Neural cell (in vitro differentiated cells): ENCODE data around the gene ZFP69. TPM values are rescaled to one million over a fixed set of nuclear protein-coding genes. Genes with fewer than 3 reads are reported as not detected.

Source experiments
- H2AFZ ChIP-seq: fragments of 200-600, 300-800 bp; sonication (generic), shearing (Covaris generic); 2 replicates; pipeline ENCODE4 v1.6.0; 2014; ENCODE audit warnings: low read depth, mild to moderate bottlenecking, antibody characterized with exemption, low read length, moderate library complexity
- H3F3A ChIP-seq: fragments of 200-600 bp; shearing (Covaris generic); 2 replicates; pipeline ENCODE4 v1.6.1; 2016; ENCODE audit warnings: mild to moderate bottlenecking, moderate library complexity, mixed read lengths, antibody characterized with exemption, low read length; ENCODE audit not compliant: insufficient read depth, poor library complexity, severe bottlenecking
- H3K27ac ChIP-seq: fragments of 200-600, 300-800 bp; sonication (generic), shearing (Covaris generic); 2 replicates; pipeline ENCODE4 v1.5.1; 2014; ENCODE audit warnings: mild to moderate bottlenecking, low read length, moderate library complexity
- H3K27me3 ChIP-seq: fragments of 300-800, 200-600 bp; sonication (generic), shearing (Covaris generic); 2 replicates; pipeline ENCODE4 v1.6.0; 2014; ENCODE audit warnings: mild to moderate bottlenecking, low read depth, low read length, moderate library complexity; ENCODE audit not compliant: insufficient read depth
- H3K36me3 ChIP-seq: fragments of 300-800, 200-600 bp; sonication (generic), shearing (Covaris generic); 2 replicates; pipeline ENCODE4 v1.5.1; 2014; ENCODE audit warnings: mild to moderate bottlenecking, antibody characterized with exemption, low read length, moderate library complexity; ENCODE audit not compliant: insufficient read depth
- H3K4me2 ChIP-seq: fragments of 300-800, 200-600 bp; sonication (generic), shearing (Covaris generic); 2 replicates; pipeline ENCODE4 v1.6.0; 2014; ENCODE audit warnings: mild to moderate bottlenecking, low read length
- H3K4me3 ChIP-seq: fragments of 300-800, 200-600 bp; sonication (generic), shearing (Covaris generic); 2 replicates; pipeline ENCODE4 v1.5.1; 2014; ENCODE audit warnings: mild to moderate bottlenecking, low read length, moderate library complexity
- H3K79me2 ChIP-seq: fragments of 200-600 bp; shearing (Covaris generic); replicated peaks from 2 replicates; pipeline ENCODE4 v1.6.0; 2014; ENCODE audit warnings: mild to moderate bottlenecking, low read length, moderate library complexity; ENCODE audit not compliant: insufficient read depth
- H3K9ac ChIP-seq: fragments of 300-800, 200-600 bp; sonication (generic), shearing (Covaris generic); 2 replicates; pipeline ENCODE4 v1.6.1; 2016; ENCODE audit warnings: mild to moderate bottlenecking, low read length, mixed read lengths
- H3K9me2 ChIP-seq: fragments of 200-600 bp; shearing (Covaris generic); 2 replicates; pipeline ENCODE4 v1.6.1; 2016; ENCODE audit warnings: mild to moderate bottlenecking, low read length, mixed read lengths; ENCODE audit not compliant: insufficient read depth
- H3K9me3 ChIP-seq: fragments of 200-600, 300-800 bp; sonication (generic), shearing (Covaris generic); 2 replicates; pipeline ENCODE4 v1.6.1; 2016; ENCODE audit warnings: mild to moderate bottlenecking, mixed run types, low read length, moderate library complexity, mixed read lengths
- H4K20me1 ChIP-seq: fragments of 200-600 bp; shearing (Covaris generic); 2 replicates; pipeline ENCODE4 v1.6.1; 2016; ENCODE audit warnings: mild to moderate bottlenecking, mixed run types; ENCODE audit not compliant: insufficient read depth
- CTCF ChIP-seq: fragments of 450-650 bp; IDR thresholded peaks from 2 replicates; pipeline ENCODE4 v1.5.1; 2014; ENCODE audit warnings: antibody characterized with exemption, mild to moderate bottlenecking, moderate library complexity; ENCODE audit not compliant: poor library complexity, severe bottlenecking
- EP300 ChIP-seq: fragments of 450-650 bp; conservative IDR thresholded peaks from 2 replicates; pipeline ENCODE4 v1.6.1; 2014; ENCODE audit warnings: antibody characterized with exemption, mild to moderate bottlenecking, moderate library complexity; ENCODE audit not compliant: poor library complexity, severe bottlenecking
- EZH2 ChIP-seq: fragments of 200-600, 300-800 bp; shearing (Covaris generic), sonication (generic); IDR thresholded peaks from 2 replicates; pipeline ENCODE4 v1.6.1; 2014; ENCODE audit warnings: antibody characterized with exemption, low read length, borderline replicate concordance, mild to moderate bottlenecking; ENCODE audit not compliant: insufficient read depth, poor library complexity, severe bottlenecking
- MXI1 ChIP-seq: fragments of 450-650 bp; conservative IDR thresholded peaks from 2 replicates; pipeline ENCODE4 v1.6.1; 2014; ENCODE audit warnings: antibody characterized with exemption, mild to moderate bottlenecking; ENCODE audit not compliant: poor library complexity, severe bottlenecking
- POLR2AphosphoS5 ChIP-seq: IDR thresholded peaks from 2 replicates; pipeline ENCODE4 v1.6.1; 2012
- RAD21 ChIP-seq: fragments of 450-650 bp; conservative IDR thresholded peaks from 2 replicates; pipeline ENCODE4 v1.6.1; 2014; ENCODE audit warnings: antibody characterized with exemption, mild to moderate bottlenecking, moderate library complexity
- REST ChIP-seq: IDR thresholded peaks from 2 replicates; pipeline ENCODE4 v1.6.1; 2012; ENCODE audit warnings: borderline replicate concordance
- SMC3 ChIP-seq: fragments of 450-650 bp; conservative IDR thresholded peaks from 2 replicates; pipeline ENCODE4 v1.6.1; 2014; ENCODE audit warnings: antibody characterized with exemption, mild to moderate bottlenecking, moderate library complexity; ENCODE audit not compliant: poor library complexity
- TAF1 ChIP-seq: IDR thresholded peaks from 2 replicates; pipeline ENCODE4 v1.6.1; 2012; ENCODE audit warnings: low read depth
- polyA plus RNA-seq: library from polyadenylated mRNA; depleted of rRNA; stranded (reverse); fragments of >200 nt; gene quantifications from 2 replicates; pipeline ENCODE4 v1.2.3, GENCODE V29; 2014

The ZFP69 gene
- polyA plus RNA-seq, 1 donor from 2014 or later = 12.3 TPM

DNA sequence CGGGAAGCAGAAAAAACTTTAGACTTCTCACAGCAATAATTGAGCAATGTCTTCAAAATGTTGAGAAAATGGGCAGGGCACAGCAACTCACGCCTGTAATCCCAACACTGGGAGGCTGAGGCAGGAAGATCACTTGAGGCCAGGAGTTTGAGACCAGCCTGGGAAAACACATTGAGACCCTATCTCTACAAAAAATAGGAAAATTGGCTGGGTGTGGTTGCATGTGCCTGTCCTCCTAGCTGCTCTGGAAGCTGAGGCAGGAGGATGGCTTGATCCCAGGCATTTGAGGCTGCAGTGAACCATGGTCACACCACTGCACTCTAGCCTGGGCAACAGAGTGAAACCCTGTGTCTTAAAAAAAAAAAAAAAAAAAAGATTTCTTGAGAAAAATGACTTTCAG, 7.8 kb upstream of the ZFP69 start:
- Histone ChIP-seq H3K9ac (no peak overlapping the region), H2AFZ (no peak overlapping the region), H3K4me3 (no peak overlapping the region), H4K20me1 (no peaks in the 10 kb centered on the region), H3K27me3 (no peaks in the 10 kb centered on the region), H3K36me3 (peaks cover 45% of the 10 kb centered on the region), H3F3A (no peaks in the 10 kb centered on the region), H3K9me3 (peaks cover 46% of the 10 kb centered on the region), H3K4me2 (no peak overlapping the region), H3K79me2 (no peaks in the 10 kb centered on the region), H3K9me2 (no peaks in the 10 kb centered on the region), H3K27ac (no peak overlapping the region)
- TF ChIP-seq TAF1 (no peak), EP300 (no peak), SMC3 (no peak), REST (no peak), EZH2 (no peak), MXI1 (no peak), RAD21 (no peak), CTCF (no peak), POLR2AphosphoS5 (no peak)

DNA sequence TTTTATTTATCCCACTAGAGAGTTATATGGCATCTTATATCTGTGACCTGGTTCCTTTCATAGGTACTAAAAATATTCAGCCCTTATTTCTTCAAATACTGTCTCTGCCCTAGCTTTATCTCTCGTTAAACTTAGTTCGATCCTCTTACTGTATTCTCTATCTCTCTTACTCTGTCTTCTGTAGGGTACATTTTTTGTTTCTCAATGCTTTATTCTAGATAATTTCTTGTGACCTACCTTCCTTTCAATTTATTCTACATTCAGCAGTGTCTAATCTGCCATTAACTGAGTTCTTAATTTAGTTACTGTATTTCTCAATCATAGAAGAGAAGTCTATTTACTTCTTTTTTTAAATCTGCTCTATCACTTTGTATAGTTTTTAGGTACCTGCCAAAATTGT, 1.8 kb upstream of the ZFP69 start:
- TF ChIP-seq SMC3 (no peak), EP300 (no peak), POLR2AphosphoS5 (no peak), RAD21 (no peak), REST (no peak), EZH2 (no peak), TAF1 (no peak)
- Histone ChIP-seq H3K9me2 (no peaks in the 10 kb centered on the region), H2AFZ (no peak overlapping the region)

More for the DNA sequence above, 1.8 kb upstream of the ZFP69 start:
- no peaks in the 10 kb centered on the region for H4K20me1 ChIP-seq
- no peaks in the 10 kb centered on the region for H3K36me3 ChIP-seq
- no peaks in the 10 kb centered on the region for H3F3A ChIP-seq
- no peak overlapping the region for H3K4me2 ChIP-seq
- no peak overlapping the region for H3K27ac ChIP-seq
- H3K9me3 ChIP-seq = peaks cover 3% of the 10 kb centered on the region
- no peak overlapping the region for H3K4me3 ChIP-seq
- no peak overlapping the region for H3K9ac ChIP-seq
- H3K79me2 ChIP-seq = no peaks in the 10 kb centered on the region
- no peaks in the 10 kb centered on the region for H3K27me3 ChIP-seq
